ENCODE results near the gene CYP1B1.
A peak's percentile ranks its signal among the peaks of the same experiment; 100 is the strongest.
"Not testable (repeated sequence)": the region's sequence is repeated elsewhere in the genome, so short reads cannot be mapped to it uniquely, and the experiment has no call there.

The CYP1B1 gene

GRCh38 chr2:38032946-38033345 is 43.0 kb downstream of the CYP1B1 start:
- DNase-seq = no peak

DNA sequence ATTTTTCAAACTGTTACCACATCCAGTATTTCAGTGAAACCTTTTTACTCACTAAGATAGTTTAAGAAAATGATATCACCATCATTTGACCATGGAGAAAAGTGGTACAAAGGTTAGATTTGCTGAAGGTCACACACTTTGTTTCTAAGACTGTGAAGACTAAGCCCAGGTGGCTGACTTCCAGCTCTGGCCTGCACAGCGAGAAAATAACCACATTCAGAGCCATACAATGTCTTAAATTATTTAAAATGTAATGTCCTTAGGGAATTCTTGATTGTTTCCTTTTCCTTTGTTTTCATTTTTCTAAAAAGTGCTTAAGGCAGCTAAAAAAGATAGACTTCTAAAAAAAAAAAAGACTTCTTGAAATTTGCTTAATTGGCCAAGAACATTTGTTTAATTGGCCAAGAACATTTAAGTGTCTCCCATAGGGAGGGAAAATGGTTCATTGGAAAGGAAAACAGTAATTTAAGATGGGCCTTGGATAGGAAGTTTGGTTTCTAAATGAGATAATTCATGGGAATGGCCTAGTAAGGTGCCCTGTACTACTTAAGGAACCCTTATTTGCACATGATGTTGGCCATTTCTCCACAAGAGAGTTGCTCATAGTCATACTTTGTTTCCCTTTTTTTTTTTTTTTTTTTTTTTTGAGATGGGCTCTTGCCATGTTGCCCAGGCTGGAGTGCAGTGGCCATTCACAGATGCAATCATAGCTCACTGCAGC is 45.2 kb downstream of the CYP1B1 start:
- peak; percentile 63 to 77 (median 70) for DNase-seq

GRCh38 chr2:38029512-38029911 is 46.4 kb downstream of the CYP1B1 start:
- no peak for DNase-seq

- no peak for DNase-seq
Observed at GRCh38 chr2:38028829-38029228, 47.1 kb downstream of the CYP1B1 start.

- DNase-seq = no peak
Observed at GRCh38 chr2:38026846-38027245, 49.1 kb downstream of the CYP1B1 start.

- DNase-seq = no peak
Observed at GRCh38 chr2:38021589-38021988, 54.4 kb downstream of the CYP1B1 start.

DNA sequence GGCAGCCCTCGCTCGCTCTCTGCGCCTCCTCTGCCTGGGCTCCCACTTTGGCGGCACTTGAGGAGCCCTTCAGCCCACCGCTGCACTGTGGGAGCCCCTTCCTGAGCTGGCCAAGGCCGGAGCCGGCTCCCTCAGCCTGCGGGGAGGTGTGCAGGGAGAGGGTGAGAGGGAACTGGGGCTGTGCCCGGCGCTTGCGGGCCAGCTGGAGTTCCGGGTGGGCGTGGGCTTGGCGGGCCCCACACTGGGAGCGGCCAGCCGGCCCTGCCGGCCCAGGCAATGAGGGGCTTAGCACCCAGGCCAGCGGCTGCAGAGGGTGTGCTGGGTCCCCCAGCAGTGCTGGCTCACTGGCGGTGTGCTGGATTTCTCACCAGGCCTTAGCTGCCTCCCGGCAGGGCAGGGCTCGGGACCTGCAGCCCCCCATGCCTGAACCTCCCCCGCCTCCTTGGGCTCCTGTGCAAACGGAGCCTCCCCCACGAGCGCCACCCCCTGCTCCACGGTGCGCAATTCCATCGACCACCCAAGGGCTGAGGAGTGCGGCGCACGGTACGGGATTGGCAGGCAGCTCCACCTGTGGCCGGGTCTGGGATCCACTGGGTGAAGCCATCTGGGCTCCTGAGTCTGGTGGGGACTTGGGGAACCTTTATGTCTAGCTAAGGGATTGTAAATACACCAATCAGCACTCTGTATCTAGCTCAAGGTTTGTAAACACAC is 55.4 kb downstream of the CYP1B1 start:
- DNase-seq = not testable (repeated sequence)

DNA sequence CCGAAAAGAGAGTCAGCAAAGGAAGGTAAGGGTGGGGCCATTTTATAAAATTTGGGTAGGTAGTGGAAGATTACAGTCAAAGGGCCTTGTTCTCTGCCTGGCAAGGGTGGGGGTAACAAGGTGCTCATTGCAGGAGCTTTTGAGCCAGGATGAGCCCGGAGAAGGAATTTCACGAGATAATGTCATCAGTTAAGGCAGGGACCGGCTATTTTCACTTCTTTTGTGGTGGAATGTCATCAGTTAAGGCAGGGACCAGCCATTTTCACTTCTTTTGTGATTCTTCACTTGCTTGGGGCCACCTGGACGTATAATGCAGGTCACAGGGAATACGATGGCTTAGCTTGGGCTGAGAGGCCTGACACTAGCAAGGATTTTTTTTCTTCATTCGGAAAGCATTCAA is 58.1 kb downstream of the CYP1B1 start:
- no peak for DNase-seq
